GM21381 (cell line): ENCODE results near the gene ORM2.

Source experiments
- ATAC-seq: cut with Tn5 transposase; IDR thresholded peaks from one replicate; pipeline ENCODE4 v1.9.1; 2021; ENCODE audit warnings: mild to moderate bottlenecking, moderate library complexity; ENCODE audit not compliant: unreplicated experiment

ORM2 gene

GRCh38 chr9:114291886-114292590 lies 37.6 kb upstream of the ORM2 start:
- no peak for ATAC-seq

DNA sequence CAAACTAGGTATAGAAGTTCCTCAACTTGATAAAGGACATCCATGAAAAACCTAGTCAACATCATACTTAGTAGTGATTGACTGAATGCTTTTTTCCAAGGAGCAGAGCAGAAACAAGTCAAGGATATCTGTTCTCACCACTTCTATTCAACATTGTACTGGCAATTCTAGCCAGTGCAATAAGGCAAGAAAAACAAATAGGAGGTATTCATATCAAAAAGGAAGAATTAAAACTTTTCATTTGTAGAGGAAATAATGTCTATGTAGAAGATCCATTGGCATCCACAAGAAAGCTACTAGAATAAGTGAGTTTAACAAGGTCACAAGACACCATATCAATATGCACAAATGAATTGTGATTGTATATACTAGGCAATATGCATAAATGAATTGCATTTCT lies 35.0 kb upstream of the ORM2 start:
- no peak for ATAC-seq

DNA sequence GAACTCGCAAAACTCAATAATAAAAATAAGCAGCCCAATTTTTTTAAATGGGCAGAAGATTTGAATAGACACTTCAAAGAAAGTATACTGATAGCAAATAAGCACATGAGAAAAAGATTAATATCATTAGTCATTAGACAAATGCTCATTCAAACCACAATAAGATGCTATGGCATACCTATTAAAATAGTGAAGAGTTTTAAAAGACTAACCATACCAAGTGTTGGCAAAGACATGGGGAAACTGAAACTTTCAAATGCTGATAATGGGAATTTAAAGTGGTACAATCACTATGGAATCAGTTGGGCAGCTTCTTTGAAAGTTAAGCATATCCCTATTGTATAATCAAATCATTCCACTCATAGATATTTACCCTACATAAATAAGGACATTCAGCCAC lies 33.3 kb upstream of the ORM2 start:
- ATAC-seq: no peak

GRCh38 chr9:114299286-114300152 lies 30.1 kb upstream of the ORM2 start:
- ATAC-seq: no peak

DNA sequence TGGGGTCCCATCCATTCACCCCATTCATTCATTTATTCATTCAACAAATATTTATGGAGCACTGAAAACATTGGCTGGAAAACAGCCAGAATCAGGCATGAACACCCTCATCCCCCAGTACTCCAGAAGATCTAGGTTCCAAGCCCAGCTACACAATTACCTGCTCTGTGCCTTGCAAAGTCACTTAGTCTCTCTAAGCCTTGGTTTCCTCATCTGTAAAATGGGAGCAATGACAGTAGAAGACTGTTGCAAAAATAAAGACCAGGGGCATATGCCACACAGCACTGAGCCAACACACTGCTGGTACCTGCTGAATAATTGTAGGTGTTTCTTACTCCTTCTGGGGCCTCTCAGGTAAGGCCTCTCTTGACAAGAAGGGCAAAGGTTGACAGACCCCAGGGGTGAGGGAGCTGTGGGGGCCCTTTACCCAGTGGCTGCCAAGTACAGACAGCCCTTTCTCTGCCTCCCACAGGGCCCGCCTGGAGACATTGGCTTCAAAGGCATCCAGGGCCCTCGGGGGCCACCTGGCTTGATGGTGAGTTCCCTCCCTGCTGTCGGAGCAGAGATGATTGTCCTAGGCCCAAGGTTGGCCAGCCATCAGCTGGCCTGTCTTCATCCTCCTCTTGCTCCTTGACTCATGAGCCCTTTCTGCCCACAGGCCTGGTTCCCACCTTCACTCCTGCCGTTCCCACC lies 29.4 kb upstream of the ORM2 start:
- no peak for ATAC-seq

DNA sequence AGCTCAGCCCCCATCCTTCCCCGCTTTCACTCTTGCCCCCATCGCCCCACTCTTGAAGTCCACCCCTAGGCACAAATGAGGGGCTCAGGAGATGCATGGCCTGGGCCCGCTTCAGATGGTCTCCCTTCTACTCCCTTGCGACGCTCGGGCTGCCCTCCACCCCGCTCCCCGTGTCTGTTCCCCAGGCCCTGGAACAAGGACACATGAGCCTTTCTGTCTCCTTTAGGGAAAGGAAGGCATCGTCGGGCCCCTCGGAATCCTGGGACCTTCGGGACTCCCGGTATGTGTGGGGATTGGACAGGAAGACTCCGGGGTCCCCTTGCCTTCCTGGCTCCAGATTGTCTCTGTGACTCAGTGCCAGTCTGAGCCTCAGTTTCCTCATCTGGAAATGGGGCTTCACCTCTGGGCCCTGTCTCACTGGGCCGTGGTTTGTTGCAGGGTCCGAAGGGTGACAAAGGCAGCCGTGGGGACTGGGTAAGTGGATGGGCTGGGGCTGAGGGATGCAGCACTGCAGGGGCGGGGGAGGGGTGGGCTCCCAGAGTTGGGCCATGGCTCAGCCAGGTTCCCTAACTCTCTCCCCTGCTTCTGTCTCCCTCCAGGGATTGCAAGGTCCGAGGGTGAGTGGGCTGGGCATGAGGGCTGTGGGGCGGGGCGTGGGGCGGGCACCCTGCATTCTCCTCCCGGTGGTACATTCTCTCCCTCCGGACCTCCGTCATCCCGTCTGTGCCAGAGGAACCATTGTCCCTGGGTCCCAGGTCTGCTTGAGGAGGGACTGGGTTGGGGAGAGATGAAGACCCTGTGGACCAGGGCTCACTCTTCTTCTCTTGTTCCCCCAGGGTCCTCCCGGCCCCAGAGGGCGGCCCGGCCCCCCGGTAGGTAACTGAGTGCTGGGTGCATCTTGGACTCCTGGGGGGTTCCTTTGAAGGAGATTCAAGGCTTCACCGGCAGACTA lies 28.5 kb upstream of the ORM2 start:
- no peak for ATAC-seq

DNA sequence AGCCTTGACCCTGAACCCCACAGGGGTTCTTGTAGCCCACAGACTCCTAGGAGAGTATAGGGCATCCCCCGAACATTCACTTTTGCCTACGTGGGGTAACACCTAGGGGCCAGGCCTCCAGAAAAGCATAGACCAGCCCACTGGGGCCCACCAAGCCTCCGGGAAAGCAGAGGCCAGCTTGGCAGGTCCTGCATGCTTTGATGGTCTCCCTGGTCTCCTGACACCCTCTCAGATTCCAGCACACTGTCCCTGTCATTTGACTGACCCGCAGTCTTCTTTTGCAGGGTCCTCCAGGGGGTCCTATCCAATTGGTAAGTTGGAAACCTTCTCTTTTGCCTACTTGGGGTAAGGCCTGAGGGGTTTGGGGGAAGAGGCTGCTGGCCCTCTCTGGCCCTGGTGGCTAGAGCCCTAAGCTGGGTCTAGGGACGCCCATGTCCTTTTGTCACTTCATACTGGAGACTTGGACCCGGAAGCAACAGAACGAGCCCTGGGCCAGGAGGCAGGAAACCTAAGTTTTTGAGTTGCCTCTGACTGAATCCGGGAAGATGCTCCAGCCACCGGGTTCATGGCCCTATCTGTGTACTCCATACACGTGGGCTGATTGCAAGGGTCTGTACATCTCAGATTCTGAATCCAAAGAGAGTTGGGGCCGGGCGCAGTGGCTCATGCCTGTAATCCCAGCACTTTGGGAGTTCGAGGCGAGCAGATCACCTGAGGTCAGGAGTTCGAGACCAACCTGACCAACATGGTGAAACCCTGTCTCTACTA lies 27.7 kb upstream of the ORM2 start:
- ATAC-seq: no peak

DNA sequence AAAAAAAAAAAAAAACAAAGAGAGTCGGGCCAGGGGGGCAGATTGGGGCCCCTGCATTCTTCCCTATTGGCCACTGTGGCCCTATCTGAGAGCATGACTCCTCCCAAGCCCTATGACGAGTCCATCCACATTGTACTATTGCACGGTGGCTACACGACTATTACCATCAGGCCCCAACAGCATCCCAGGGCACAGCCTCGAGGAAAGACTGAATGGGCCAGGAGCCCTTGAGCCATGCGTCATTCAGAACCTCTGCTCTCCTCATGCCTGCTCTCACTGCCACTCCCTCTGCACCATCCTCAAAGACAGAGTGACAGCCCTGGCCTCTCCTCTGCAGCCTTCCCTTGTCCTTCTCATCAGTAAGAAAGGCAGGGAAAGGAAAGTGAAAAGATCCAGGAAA lies 26.9 kb upstream of the ORM2 start:
- no peak for ATAC-seq

DNA sequence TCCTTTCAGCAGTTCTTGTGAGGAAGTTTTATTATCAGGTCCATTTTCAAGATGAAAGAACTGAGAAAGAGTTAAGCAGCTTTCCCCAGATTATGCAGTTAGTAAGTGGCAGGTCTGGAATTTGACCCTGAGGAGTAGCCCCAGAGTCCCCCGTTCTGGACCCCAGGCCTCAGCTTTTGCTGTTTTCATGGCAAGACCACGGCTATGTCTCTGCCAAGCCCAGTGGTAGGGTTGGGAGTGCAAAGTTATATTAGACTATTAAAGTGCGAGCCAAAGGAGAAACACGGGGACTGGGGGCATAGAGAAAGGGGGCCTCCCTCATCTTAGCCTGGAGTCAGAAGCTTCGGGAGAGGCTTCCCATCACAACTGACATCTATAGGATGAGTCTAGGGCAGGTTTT lies 26.1 kb upstream of the ORM2 start:
- no peak for ATAC-seq

DNA sequence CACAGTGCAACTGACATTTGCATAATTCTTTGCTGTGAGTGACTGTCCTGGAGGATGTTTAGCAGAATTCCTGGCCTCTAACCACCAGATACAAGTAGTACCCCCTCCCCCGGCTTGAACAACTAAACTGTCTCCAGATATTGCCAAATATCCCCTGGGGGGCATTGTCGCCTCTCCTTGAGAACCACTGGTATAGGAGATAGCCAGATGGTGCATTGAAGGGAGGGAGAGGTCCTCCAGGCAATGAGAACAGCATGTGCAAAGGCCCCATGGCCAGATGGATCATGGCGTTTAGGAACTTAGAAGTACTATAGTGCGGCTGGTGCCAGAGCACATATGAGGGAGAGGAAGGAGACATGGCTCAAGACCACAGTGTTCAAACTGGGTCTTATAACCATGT lies 25.7 kb upstream of the ORM2 start:
- ATAC-seq: no peak

DNA sequence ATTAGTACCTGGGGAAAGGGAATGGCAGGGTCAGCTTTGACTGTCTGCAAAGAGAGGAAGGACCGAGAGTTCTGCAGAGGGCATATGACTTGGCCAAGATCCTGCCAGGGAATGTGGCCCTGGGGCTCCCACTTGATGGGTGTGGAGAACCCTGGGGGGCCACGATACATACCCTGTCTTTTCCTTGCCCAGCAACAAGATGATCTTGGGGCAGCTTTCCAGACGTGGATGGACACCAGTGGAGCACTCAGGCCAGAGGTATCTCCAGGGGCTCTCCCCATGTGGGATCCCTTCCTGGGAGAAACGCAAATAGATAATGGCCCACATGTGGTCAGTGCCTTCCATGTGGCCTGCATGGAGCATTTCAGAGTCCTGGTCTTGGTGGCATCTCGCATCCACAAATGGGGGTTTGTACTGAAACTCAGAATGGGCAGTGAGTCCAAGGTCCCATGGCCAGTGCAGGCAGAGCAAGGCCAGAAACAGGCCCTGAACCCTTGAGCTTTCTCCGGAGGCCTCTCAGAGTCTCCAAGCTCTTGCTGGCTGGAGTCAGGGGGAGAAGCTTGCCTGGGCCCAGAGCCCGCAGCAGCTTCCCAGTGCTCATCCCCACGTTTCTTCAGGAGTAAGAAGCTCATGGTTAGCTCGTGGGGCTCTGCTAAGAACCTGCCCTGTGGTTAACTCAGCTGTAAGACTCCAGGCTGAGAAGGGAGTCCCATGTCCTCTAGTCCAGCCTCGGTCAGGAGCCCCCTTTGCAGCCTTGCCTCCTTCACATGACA lies 25.1 kb upstream of the ORM2 start:
- ATAC-seq: no peak

DNA sequence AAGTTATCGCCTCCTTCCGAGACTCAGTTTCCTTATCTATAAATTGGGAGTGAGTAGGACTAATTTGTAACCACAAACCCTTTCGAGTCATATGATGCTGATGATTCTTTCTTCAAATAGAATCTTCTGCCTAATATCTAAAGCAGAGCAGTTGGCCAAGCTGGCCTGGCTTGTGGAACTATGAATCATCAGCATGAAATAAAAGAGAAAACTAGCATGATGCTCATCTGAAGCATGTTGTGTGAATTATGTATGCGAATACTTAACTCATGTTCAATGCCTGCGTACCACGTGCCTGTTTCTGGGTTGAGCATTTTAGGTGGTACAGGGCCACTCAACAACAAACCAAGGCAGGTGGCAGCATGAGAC lies 21.8 kb upstream of the ORM2 start:
- ATAC-seq: no peak

DNA sequence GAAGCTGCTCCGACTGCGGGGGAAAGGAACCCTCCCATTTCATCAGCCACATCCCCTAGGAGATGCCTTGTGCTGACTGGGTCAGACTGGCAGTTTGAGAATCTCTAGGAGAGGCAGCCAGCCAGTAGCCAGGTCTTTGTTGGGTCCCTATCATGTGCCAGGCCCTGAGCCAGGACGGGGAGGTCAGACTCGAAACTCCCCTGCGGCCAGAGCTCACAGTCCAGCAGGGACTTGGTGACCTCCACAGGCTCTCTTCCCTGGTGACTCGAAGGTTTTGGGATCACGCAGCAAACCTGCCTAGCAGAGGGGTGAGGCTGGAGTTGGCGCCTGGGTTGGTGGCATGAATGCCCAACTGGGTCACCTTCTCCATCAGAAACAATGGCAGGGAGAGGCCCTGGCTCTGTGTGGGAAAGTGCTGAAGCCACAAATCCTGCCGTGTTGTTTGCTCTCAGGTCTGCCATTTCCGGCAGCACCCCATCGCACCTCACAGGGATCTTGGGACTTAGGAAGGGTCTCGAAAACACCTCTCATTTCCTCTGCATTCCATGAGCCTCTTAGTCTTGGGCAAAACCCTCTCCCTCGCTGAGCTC lies 21.2 kb upstream of the ORM2 start:
- ATAC-seq: no peak

DNA sequence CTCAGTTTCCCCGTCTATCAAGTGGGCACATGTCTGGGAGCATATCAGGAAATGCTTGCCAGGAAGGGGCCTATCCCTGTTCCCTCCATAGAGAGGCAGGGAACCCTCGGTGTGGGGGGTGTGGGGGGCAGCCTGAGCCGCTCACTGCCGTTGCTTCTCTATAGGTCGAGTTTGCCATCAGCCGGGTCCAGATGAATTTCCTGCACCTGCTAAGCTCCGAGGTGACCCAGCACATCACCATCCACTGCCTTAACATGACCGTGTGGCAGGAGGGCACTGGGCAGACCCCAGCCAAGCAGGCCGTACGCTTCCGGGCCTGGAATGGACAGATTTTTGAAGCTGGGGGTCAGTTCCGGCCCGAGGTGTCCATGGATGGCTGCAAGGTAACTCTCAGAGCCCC lies 20.6 kb upstream of the ORM2 start:
- ATAC-seq: no peak

DNA sequence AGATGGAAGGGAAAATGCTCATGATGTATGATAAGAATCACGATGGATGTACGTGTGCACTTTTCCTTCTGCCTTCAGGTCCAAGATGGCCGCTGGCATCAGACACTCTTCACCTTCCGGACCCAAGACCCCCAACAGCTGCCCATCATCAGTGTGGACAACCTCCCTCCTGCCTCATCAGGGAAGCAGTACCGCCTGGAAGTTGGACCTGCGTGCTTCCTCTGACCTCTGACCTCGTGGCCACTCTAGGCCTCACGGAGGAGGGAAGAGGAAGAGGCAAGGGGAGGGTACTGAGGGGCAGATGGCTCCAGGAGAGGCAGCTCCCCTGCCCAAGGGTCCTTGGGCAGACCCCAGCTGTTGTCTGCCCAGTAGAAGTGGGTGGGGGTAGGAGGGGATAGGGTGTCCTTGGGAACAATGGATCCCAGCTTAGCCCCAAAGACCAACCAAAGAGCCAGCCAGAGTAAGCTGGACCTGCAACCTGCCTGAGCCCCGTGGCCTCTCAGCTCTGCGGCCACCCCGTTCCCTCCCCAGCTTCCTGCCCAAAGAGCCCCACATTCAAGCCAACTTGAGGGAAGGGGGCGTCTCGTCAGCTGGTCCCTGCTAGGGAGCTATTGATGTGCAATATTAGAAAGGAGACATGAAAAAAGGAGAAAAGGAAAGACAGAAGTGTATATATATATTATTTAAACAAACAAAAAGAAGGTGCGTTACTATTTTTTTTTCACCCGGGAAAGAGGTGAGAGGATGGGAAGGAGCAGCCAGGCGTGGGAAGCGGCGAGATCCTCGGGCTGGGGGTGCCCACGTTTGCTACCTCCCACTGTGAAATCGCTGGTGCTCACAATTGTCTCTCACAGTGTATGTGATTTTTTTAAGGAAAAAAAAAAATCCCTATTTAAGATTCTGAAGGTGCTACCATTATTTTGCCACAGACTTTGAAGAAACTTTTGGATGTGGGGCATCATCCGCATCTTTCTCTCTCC lies 18.9 kb upstream of the ORM2 start:
- no peak for ATAC-seq

GRCh38 chr9:114311571-114312512 lies 17.8 kb upstream of the ORM2 start:
- ATAC-seq: no peak

DNA sequence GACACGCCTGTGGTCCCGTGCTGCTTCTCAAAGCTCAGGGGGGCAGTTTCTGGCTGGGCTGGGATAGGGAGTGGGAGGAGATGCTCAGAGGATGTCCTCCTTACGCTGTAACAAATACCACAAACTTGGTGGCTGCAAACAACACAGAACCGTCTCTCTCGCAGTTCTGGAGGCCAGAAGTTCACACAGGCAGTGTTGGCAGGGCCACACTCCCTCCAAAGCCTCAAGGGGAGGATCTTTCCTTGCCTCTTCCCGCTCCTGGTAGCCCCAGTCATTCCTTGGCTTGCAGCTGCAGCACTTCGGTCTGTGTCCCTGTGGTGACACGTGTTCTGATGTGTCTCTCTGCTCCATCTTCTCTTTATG lies 17.2 kb upstream of the ORM2 start:
- ATAC-seq: no peak
